DOHH2 (cell line): Measurements from ENCODE around the gene YRDC.

Source experiments
- H3F3A ChIP-seq: fragments of 200-600 bp; sonication (generic), shearing (Covaris generic); 2 replicates; pipeline ENCODE4 v1.6.0; 2016; ENCODE audit warnings: antibody characterized with exemption, mild to moderate bottlenecking; ENCODE audit not compliant: control insufficient read depth, insufficient read depth
- H3K27ac ChIP-seq: fragments of 200-600 bp; sonication (generic); 2 replicates; pipeline ENCODE4 v1.5.1; 2014; ENCODE audit warnings: low read depth, mild to moderate bottlenecking, low read length, moderate library complexity
- H3K27me3 ChIP-seq: fragments of 200-600 bp; sonication (generic); 2 replicates; pipeline ENCODE4 v1.6.1; 2014; ENCODE audit warnings: mild to moderate bottlenecking, low read length, mixed read lengths; ENCODE audit not compliant: control insufficient read depth
- H3K36me3 ChIP-seq: fragments of 200-600 bp; sonication (generic); 2 replicates; pipeline ENCODE4 v1.6.1; 2014; ENCODE audit warnings: mild to moderate bottlenecking, low read length, moderate library complexity, mixed read lengths; ENCODE audit not compliant: control insufficient read depth
- H3K4me1 ChIP-seq: fragments of 200-600 bp; sonication (generic); 2 replicates; pipeline ENCODE4 v1.6.1; 2014; ENCODE audit warnings: mild to moderate bottlenecking, low read length, mixed read lengths; ENCODE audit not compliant: control insufficient read depth
- H3K4me2 ChIP-seq: fragments of 200-600 bp; sonication (generic); 2 replicates; pipeline ENCODE4 v1.6.0; 2014; ENCODE audit warnings: mild to moderate bottlenecking, low read length, moderate library complexity
- H3K4me3 ChIP-seq: fragments of 200-600 bp; sonication (generic); 2 replicates; pipeline ENCODE4 v1.5.1; 2014; ENCODE audit warnings: mild to moderate bottlenecking, low read length, mixed read lengths
- H3K79me2 ChIP-seq: fragments of 200-600 bp; sonication (generic); 2 replicates; pipeline ENCODE4 v1.6.1; 2014; ENCODE audit warnings: mild to moderate bottlenecking, low read length, mixed read lengths; ENCODE audit not compliant: control insufficient read depth
- H3K9me2 ChIP-seq: fragments of 200-600 bp; sonication (generic); replicated peaks from 2 replicates; pipeline ENCODE4 v1.6.1; 2014; ENCODE audit warnings: mild to moderate bottlenecking, low read length, mixed read lengths; ENCODE audit not compliant: control insufficient read depth
- H3K9me3 ChIP-seq: fragments of 200-600 bp; sonication (generic); 2 replicates; pipeline ENCODE4 v1.6.1; 2014; ENCODE audit warnings: antibody characterized with exemption, low read length, mixed read lengths; ENCODE audit not compliant: control insufficient read depth, insufficient read depth
- H4K20me1 ChIP-seq: fragments of 200-600 bp; sonication (generic); 2 replicates; pipeline ENCODE4 v1.6.0; 2014; ENCODE audit warnings: low read depth, mild to moderate bottlenecking, antibody characterized with exemption, low read length, moderate library complexity; ENCODE audit not compliant: control insufficient read depth, insufficient read depth
- EZH2phosphoT487 ChIP-seq: fragments of 200-600 bp; sonication (generic); IDR thresholded peaks from 2 replicates; pipeline ENCODE4 v1.6.1; 2017; ENCODE audit warnings: borderline replicate concordance, mild to moderate bottlenecking, antibody characterized with exemption, low read length, moderate library complexity, mixed read lengths
- TF ChIP-seq, protein P1 (sequence below): fragments of 200-600 bp; sonication (generic); IDR thresholded peaks from one replicate; pipeline ENCODE4 v1.5.1; 2014; ENCODE audit warnings: antibody characterized with exemption, mild to moderate bottlenecking, low read depth, low read length; ENCODE audit not compliant: poor library complexity, severe bottlenecking

The YRDC gene

DNA sequence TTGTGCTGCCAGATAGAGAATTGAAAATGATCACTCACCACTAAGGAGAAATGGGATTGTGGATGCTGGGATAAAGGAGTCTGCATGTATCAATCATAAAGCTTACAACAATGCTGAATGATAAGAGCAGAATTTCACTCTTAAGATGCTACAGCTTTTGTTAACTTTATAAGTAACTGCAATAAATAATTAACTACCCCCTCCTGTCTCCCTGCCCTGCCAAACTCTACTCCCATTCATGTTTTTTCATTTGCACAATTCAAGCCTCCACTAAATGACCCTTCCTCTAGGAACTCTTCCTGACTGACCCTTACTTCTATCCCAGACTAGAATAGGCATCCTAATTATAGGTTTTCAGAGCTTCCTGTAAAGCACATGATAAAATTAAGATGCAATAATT lies 36.5 kb upstream of the YRDC start:
- TF ChIP-seq, protein P1, sequence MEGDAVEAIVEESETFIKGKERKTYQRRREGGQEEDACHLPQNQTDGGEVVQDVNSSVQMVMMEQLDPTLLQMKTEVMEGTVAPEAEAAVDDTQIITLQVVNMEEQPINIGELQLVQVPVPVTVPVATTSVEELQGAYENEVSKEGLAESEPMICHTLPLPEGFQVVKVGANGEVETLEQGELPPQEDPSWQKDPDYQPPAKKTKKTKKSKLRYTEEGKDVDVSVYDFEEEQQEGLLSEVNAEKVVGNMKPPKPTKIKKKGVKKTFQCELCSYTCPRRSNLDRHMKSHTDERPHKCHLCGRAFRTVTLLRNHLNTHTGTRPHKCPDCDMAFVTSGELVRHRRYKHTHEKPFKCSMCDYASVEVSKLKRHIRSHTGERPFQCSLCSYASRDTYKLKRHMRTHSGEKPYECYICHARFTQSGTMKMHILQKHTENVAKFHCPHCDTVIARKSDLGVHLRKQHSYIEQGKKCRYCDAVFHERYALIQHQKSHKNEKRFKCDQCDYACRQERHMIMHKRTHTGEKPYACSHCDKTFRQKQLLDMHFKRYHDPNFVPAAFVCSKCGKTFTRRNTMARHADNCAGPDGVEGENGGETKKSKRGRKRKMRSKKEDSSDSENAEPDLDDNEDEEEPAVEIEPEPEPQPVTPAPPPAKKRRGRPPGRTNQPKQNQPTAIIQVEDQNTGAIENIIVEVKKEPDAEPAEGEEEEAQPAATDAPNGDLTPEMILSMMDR: no peak
- no peak for TF ChIP-seq EZH2phosphoT487
- Histone ChIP-seq H3K79me2 (peaks cover 64% of the 10 kb centered on the region), H3K4me2 (no peak overlapping the region)

GRCh38 chr1:37841652-37842051 lies 33.6 kb upstream of the YRDC start:
- Histone ChIP-seq H3K27ac (no peak overlapping the region), H3K9me3 (no peaks in the 10 kb centered on the region), H3K79me2 (peaks cover 35% of the 10 kb centered on the region), H3F3A (no peaks in the 10 kb centered on the region), H3K4me2 (no peak overlapping the region), H4K20me1 (no peaks in the 10 kb centered on the region; the same call in 1 of the 2 replicates), H3K36me3 (peaks cover 52% of the 10 kb centered on the region), H3K4me1 (no peaks in the 10 kb centered on the region), H3K27me3 (no peaks in the 10 kb centered on the region), H3K4me3 (no peak overlapping the region), H3K9me2 (no peaks in the 10 kb centered on the region)
- TF ChIP-seq EZH2phosphoT487: no peak
- TF ChIP-seq, protein P1: no peak

More for the DNA sequence above, 36.5 kb upstream of the YRDC start:
- Histone ChIP-seq H3K4me1 (peaks cover 6% of the 10 kb centered on the region), H3K9me3 (no peaks in the 10 kb centered on the region), H3K36me3 (peaks cover 50% of the 10 kb centered on the region), H3K9me2 (no peaks in the 10 kb centered on the region), H4K20me1 (no peaks in the 10 kb centered on the region; the same call in 1 of the 2 replicates), H3K4me3 (no peak overlapping the region), H3K27me3 (no peaks in the 10 kb centered on the region), H3K27ac (no peak overlapping the region), H3F3A (no peaks in the 10 kb centered on the region)

DNA sequence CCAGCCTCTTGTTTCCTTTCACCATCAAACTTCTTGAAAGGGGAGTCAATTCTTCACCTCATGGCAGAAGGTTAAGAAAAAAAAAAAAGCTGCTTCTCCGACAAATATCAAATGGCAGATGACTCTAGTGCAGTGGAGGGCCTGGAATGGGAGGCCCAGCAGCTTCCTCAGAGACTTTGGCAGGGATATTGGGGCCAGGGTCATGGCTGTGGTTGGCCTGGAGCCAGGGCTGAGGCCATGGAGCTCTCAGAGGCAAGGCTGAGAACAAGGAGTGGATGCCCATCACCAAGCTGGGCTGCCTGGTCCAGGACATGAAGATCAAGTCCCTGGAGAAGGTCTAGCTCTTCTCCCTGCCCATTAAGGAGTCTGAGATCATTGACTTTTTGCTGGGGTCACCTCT lies 32.7 kb upstream of the YRDC start:
- no peaks in the 10 kb centered on the region; the same call in 1 of the 2 replicates for H4K20me1 ChIP-seq
- H3K4me1 ChIP-seq: no peaks in the 10 kb centered on the region
- no peak overlapping the region for H3K27ac ChIP-seq
- no peaks in the 10 kb centered on the region for H3F3A ChIP-seq
- no peak overlapping the region for H3K4me3 ChIP-seq
- H3K27me3 ChIP-seq: no peaks in the 10 kb centered on the region
- H3K79me2 ChIP-seq: peaks cover 27% of the 10 kb centered on the region
- no peak overlapping the region for H3K4me2 ChIP-seq
- no peak for TF ChIP-seq EZH2phosphoT487
- TF ChIP-seq, protein P1: no peak
- peaks cover 58% of the 10 kb centered on the region for H3K36me3 ChIP-seq
- no peaks in the 10 kb centered on the region for H3K9me3 ChIP-seq
- no peaks in the 10 kb centered on the region for H3K9me2 ChIP-seq

GRCh38 chr1:37839676-37840075 lies 31.7 kb upstream of the YRDC start:
- H3K36me3 ChIP-seq: peaks cover 60% of the 10 kb centered on the region
- peaks cover 16% of the 10 kb centered on the region for H3K79me2 ChIP-seq
- no peak overlapping the region for H3K4me2 ChIP-seq

More at GRCh38 chr1:37839676-37840075, 31.7 kb upstream of the YRDC start:
- Histone ChIP-seq H3K27ac (no peak overlapping the region), H3K27me3 (no peaks in the 10 kb centered on the region), H3K4me3 (no peak overlapping the region), H3K9me3 (no peaks in the 10 kb centered on the region), H3F3A (no peaks in the 10 kb centered on the region), H3K9me2 (no peaks in the 10 kb centered on the region), H4K20me1 (no peaks in the 10 kb centered on the region), H3K4me1 (no peaks in the 10 kb centered on the region)
- TF ChIP-seq, protein P1: no peak
- no peak for TF ChIP-seq EZH2phosphoT487
